HG02852 (cell line): ENCODE measurements around the gene NKRF.
"Not testable (repeated sequence)": the region's sequence is repeated elsewhere in the genome, so short reads cannot be mapped to it uniquely, and the experiment has no call there.

Experiments used
- ATAC-seq: cut with Tn5 transposase; IDR thresholded peaks from one replicate; pipeline ENCODE4 v1.9.1; 2021; ENCODE audit warnings: mild to moderate bottlenecking, moderate library complexity; ENCODE audit not compliant: unreplicated experiment

The NKRF gene

DNA sequence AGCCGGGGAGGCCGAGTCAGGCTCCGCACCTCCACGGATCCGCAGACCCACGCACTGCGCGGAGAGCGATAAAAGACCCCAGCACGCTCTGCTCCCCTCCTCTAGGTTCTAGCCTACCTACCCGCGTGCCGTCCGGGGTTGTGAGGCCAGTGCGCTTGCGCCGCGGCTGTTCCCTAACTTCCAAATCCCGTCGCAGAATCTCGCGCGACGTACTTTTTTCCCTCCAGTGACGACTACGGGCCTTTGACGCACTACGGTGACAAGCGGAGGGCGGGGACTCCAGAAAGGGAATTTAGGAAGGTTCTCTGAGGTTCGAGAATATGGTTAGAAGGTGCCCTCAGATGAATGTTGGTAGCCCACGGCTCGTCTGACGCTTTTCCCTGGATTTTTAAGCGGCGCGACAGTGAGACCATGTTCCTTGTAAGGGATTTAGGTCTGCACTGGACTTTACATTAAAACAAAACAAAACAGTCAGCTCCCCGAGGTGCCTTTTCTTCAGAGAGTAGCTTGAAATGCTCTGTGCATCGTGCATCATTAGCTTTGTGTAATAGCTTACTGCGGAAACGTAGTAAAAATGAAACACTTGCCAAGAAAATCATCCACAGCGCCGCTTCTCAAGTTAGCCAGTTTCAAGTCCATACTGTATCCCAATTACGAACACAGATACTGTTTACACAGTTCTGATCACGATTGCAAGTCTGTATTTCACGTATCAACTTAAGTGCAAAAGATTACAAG is at the start of gene NKRF:
Gene NKRF, minus strand, starts transcription at position 145 of the 738 bp plus-strand sequence.
- peak; percentile 70 for ATAC-seq

DNA sequence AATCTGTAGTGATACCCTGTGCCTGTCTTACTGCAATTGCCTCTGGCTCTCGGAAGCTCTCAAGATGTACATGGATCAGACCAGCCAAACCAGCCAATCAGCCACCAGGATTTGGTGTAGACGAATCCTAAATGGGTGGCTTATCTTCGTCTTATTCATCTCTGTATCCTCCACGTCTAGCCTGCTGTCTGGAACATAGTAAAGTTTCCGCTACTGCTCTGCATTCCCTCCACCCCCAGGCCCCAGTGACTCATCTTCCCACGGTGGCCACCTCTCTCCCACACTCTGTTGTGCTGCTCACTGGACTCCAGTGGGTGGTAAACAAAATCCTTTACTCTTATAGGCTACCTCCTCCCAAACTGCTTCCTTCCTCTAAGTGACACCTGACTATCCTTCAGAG is 48.9 kb upstream of the NKRF start:
- no peak for ATAC-seq

DNA sequence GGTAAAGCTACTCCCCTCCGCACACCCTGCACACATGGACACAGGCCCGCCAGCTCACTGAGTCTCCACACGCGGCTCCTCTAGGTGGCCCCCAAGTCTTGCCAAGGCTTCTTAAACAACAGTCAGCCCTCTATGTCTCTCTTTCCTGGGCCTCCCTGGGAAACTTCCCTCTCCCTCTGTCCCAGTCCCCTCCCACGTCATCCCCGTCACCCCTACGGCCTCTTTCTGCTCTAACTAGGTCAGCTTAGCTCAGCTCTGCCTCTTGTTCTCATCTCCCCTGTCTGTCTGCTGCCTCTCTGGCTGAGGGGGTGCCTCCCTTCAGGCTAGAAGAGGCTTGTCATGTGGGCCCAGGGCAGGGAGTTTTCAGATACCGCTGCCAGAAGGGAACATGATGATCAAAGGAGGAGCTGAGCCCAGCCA is 47.9 kb upstream of the NKRF start:
- ATAC-seq: no peak

DNA sequence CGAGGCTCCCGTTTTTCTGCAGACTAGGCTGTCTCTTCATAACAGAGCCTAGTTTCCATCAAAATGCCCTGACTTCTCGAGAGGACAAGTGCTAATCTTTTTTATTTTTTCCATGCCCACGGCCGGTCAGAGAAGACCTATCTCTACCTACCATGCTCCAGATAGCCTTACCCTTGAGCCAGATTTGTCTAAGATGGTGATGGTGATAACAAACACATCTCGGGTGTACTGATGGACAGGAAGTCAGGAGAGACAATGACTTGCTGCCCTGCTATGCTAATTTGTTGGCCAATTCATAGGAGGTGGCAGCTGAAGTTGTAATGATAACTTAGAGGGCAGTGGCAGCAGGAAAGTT is 42.2 kb upstream of the NKRF start:
- ATAC-seq: peak; percentile 11

DNA sequence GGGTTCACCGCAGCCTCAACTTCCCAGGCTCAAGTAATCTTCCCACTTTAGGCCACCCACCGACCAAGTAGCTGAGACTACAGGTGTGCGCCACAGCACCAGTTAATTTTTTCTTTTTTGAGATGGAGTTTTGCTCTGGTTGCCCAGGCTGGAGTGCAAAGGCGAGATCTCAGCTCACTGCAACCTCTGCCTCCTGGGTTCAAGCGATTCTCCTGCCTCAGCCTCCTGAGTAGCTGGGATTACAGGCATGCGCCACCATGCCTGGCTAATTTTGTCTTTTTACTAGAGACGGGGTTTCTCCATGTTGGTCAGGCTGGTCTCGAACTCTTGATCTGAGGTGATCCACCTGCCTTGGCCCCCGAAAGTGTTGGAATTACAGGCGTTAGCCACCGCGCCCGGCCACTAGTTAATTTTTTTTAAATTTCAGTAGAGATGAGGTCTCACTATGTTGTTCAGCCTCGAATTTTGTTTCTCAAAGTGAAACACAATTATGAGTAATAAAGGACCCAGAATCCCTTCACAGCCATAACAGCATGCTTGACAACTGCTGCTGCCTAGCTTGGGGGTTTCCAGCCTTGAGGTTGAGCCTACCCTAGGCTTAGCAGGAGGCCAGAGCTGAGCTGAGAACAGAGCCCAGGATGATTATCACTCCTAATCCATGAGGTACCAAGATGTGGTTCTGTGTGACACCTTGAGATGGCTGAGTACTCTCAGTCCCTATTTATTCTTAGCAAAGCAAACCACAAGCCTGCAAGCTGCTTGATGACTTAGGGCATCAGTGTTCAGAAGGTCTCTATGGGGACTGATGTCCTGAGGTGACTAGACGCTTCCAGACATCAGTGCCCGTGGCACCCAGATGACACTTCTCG is 41.6 kb upstream of the NKRF start:
- peak; percentile 95 for ATAC-seq

DNA sequence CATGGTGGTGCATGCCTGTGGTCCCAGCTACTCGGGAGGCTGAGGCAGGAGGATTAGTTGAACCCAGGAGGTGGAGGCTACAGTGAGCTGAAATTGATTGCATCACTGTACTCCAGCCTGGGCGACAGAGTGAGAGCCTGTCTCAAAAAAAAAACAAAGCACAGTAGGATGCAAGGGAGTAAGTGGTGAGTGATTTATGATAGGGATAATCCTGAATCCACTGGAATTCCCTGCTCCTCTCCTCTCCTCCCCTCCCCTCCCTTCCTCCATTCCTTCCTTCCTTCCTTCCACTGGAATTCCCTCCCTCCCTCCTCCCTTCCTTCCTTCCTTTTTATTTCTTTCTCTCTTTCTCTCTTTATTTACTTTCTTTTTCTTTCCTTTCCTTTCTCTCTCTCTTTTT is 40.9 kb upstream of the NKRF start:
- no peak for ATAC-seq

DNA sequence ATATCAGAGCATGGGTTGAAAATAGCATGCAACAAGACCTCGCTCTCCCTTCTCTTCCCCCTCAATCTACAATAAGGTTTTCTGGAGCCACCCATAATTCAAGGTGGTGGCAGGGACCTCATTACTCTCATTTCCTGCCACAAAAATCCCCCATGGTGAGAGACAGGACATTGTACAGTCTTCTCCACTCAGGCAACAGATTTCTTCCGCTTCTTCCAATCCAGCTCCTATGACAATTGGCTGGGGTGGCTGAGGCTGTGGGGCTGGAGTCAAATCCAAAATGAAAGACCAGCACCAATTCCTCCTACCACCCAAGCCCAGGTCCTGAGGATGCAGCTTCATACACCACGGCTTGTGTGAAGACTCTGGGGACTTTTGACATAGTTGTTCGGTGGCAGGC is 40.3 kb upstream of the NKRF start:
- ATAC-seq: peak; percentile 23

DNA sequence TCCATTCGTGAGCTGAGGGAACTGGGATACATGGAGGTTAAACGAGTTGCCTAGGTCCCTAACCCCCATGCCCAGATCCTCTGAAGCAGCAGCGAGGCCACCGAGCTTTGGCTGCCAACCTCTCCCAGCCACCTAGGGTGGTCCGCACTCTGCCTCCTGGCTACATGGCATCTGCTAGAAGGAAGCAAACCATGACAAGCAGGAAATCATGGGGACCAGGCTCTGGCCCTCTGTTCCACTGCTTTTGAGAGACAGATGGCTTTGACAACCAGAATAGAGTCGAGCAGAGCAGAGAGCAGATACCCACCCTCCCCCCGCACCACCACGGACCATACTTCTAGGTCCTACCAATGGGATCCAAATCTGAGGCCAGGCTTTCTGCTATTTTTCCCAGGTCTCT is 37.5 kb upstream of the NKRF start:
- ATAC-seq: no peak

DNA sequence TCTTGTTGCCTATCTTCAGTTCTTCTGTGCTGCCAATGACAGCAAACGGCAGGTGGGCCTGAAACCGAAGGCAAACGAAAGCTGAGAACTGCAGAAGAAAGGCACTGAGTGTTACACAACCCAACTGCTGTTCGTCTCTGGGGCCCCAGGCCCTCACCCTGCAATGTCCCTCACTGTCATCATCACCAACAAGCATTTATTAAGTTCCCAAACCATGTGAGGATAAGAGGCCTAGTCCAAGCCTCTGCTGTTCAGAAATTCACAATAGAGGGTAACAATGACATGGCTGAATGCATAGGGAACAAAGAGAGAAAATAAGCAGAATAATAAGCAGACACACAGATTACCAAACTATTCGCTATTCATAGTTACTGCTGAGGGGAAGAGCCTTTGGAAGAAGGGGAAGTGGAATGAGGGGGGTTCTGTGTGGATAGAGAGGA is 34.5 kb upstream of the NKRF start:
- no peak for ATAC-seq

DNA sequence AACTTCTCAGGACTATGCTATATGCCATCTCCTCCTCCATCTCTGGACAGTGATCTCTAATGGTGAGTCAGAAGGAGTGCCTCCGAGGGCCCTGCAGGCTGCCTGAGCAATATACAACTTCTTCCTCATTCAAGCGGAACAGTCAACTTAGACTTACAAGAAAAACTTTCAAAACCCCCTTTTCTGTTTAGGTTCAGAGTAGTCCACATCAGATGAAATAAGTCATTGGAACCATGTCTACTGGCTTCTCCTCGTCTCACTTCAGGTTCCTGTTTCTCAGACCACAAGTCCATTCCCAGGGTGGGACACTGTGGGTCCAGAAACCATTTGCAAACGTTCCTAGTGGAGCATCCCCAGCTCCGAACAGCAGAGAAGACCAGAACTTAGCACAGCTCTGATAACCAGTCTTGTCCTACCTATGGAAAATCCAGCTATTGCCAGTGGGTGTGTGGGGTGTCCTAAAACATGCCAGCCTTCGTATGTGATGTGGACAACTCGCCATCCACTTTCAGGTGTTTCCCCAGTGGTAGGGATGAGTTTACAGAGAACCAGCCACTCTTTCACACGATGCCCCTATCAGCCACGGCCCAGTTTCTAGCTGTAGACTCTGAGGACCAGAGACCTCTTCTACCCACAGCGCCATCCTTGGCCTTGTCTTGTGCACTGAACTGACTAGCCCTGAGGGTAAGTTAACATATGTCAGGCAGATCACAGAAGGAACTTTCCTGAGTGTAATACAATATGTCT is 32.7 kb upstream of the NKRF start:
- peak; percentile 80 for ATAC-seq

DNA sequence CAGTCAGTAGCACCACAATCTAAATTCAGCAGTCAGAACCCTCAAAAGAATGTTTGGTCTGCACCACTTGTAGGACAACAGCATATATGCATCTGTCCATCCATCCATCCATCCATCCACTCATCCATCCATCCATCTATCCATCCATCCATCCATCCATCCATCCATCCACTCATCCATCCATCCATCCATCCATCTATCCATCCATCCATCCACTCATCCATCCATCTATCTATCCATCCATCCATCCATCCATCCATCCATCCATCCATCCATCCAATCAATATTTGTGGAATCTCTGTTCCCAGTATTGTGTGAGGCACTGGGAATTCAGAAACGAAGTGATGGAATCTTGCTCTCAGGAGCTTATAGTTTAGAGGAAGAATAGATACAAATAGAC is 31.2 kb upstream of the NKRF start:
- not testable (repeated sequence) for ATAC-seq

DNA sequence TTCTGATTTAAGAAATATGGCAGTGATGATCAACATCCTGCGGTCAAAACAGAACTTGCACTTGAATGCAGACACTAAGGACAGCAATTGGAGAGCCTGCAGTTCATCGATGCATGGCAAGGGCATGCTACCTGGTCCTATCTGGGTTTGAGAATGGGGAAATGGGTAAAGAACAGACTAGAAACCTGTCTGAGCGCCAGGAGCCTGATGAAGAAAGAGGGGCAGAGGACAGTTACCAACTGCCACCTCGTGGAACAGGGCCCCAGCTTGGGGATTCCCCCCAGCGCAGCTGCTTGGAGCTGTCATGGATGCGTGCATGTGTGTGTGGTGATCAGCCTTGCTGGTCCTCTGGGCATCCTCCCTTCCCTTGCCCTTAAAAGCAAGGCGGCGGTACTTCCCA is 30.2 kb upstream of the NKRF start:
- peak; percentile 26 for ATAC-seq

DNA sequence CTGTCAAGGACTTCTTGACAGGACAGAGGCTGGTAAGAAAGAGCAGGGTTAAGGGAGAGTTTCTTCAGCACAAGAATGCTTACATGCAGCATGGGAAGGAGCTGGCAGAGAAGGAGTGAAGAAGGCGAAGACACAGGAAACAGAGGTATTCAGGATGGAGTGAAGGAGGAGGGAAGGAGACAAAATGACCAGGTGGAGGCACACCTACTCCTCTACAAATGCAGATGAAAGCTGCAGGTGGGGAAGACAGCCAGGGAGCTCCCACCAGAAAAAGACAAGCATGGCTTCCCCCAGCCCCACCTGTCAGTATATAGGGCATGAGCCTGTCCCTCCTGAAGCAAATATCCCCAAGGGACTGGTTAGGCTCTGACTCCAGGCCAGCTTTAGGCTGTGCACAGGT is 29.6 kb upstream of the NKRF start:
- no peak for ATAC-seq

DNA sequence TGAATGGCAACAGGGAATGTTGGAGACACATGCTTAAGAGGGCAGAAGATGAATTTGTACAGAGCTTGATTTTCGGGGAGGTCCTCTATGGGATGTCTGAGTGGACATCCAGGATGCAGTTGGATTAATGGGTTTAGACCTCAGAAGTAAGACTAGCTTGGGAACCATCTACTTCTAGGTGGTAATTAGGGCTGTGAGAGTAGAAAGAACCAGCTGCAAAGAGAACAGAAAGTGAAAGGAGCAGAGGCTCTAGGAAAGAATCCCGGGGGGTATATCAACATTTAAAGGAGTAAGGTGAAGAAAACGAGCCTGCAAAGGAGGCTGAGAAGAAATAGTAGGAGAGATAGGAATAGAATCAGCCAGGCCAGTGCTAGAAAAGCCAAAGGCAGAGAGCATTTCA is 29.0 kb upstream of the NKRF start:
- ATAC-seq: no peak

DNA sequence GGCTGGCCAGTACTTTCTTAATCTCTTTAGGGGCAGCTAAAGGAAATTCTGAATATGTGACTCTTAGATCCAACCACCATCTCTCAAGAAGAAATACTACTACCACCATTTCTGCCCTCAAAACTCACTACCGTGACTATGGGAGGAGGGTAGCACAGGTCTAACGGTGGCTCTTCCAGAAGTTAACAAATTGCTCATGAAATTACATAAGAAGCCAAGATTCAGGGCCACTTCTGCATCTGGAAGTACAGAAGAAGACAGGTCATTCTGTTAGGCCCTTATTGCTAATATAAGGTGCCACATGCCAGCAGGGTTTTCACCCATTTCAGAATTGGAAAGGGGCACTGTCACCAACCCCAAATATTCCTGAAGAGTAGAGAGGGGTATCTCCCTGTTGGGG is 19.6 kb upstream of the NKRF start:
- no peak for ATAC-seq

DNA sequence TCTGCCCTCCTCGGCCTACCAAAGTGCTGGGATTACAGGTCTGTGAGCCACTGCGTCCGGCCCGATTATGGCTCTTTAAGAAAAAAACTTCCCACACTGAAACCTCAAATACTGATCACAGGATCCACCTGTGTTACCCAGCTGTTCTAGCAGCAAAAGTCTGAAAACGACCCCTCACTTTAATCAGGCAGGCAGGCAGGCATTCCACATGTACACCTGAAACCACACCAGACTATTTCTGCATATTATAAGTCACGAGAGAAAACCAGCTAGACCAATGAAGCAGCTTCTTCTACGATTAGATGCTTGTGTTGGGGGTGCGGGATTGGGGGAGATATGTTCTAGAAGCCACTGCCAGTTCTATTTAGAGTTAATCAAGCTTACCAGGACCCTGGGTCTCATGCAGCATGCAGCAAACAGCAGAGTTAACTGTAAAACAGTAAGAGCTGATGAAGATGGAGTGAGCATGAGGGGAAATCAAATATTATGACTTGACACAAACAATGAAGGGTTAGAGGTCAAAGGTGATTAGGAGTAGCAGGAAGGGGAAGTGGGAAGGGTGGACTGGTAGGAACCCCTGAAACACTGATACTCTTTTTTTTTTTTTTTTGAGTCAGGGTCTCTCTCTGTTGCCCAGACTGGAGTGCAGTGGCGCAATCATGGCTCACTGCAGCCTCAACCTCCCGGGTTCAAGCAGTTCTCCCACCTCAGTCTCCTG is 18.9 kb upstream of the NKRF start:
- no peak for ATAC-seq

DNA sequence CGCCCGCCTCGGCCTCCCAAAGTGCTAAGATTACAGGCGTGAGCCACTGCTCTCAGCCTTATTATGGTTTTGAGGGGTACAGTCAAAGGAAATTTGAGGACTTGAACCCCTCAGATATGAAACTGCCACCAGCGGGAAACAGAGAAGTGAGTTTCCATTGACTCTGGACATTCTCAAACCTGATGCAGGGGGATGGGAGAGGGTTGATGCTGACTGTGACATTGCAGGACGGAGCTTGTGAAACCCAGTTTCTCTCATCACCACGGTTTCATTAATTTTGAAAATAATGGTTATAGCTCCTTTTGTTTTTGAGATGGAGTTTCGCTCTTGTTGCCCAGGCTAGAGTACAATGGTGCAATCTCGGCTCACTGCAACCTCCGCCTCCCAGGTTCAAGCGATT is 18.2 kb upstream of the NKRF start:
- ATAC-seq: no peak

DNA sequence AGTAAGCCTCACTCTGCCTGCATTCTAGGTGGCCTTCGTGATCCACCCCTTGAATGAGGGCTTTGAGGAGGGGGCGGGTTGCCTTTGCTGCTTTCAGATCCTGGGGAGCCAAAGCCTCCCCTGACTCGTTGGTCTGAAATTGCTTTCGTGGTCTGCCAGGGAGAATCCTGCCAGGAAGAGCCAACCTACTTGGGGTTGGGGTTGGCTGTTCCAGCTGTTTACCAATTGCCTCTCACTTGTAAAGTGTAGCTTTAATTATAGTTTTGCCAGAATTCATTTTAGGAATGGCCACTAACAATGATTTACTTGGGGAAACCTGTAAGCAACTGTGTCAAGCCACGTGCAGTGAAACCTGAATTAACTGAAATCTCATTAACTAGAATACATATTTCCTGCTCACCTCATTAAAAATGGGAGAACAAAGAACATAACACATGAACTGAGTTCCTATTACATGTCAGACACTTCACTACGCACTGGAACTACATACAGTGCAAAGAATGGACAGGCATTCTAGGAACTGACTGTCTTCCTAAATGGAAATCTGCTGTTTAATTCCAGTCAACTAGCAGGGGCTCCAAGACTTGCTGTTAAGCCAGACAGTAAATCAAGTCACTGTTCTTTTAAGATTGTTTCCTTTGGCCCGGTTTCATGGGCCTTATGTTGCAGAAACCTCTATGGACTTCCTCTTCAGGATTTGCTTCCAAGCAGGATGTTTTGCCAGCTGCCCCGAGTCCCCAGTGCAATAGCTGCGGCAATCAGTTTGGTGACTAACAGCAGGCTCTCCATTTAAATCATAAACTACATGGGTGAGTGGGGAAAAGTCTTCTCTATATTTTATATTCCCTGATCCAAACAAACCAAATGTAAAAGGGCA is 16.4 kb upstream of the NKRF start:
- no peak for ATAC-seq

DNA sequence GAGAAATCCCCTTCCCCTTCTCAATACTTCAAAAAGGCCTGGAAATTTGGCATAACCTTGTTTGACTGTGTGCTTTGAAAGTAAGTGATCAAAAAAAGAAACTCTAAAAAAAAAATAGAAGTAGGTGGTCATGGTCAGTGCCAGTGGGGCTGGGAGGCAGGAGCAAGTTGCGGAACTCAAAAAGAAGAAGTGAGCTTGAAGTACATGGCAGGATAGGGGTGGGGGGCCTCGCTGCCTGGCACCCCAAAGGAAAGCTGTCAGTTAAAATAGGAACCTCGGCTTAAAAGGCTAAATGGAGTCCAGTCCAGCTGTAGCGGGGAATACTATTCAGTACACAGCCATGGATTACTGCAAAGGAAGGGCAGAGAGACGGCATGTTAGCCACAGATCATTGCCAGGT is 12.2 kb upstream of the NKRF start:
- no peak for ATAC-seq
